GM19395 (cell line): Measurements from ENCODE around the gene RAP1A.

Source experiments
- ATAC-seq: cut with Tn5 transposase; IDR thresholded peaks from one replicate; pipeline ENCODE4 v1.9.1; 2021; ENCODE audit warnings: mild to moderate bottlenecking, moderate library complexity; ENCODE audit not compliant: unreplicated experiment

RAP1A gene

GRCh38 chr1:111751906-111752575 is 132.5 kb downstream of the RAP1A start:
- ATAC-seq: no peak

GRCh38 chr1:111754984-111755330 is 135.4 kb downstream of the RAP1A start:
- ATAC-seq: peak; percentile 24

- ATAC-seq: peak; percentile 84
These were observed 135.9 kb downstream of the RAP1A start, which contains the start of gene DDX20 for GRCh38 chr1:111755331-111756123. DDX20 (plus strand) TSS chr1:111755901; CDS start chr1:111755925, 24 bp downstream.

GRCh38 chr1:111756124-111756513 is 136.5 kb downstream of the RAP1A start:
- peak; percentile 28 for ATAC-seq

- no peak for ATAC-seq
These were observed 138.8 kb downstream of the RAP1A start for GRCh38 chr1:111758373-111758772.

GRCh38 chr1:111761717-111762116 is 142.1 kb downstream of the RAP1A start:
- ATAC-seq: no peak

- no peak for ATAC-seq
These were observed 142.7 kb downstream of the RAP1A start for GRCh38 chr1:111762332-111762731.
